KOPT-K1 (cell line): ENCODE data around the gene UBE2E3.

Experiments
- H3K27ac ChIP-seq: fragments of 200-600 bp; sonication (generic); 2 replicates; pipeline ENCODE4 v1.5.1; 2016; ENCODE audit warnings: antibody characterized with exemption, mild to moderate bottlenecking, low read depth, low read length; ENCODE audit not compliant: poor library complexity, severe bottlenecking
- H3K36me3 ChIP-seq: fragments of 200-600 bp; sonication (generic); 2 replicates; pipeline ENCODE4 v1.5.1; 2017; ENCODE audit warnings: antibody characterized with exemption, mild to moderate bottlenecking, low read length, moderate library complexity; ENCODE audit not compliant: insufficient read depth
- H3K9me3 ChIP-seq: fragments of 200-600 bp; sonication (generic); 2 replicates; pipeline ENCODE4 v1.5.1; 2017; ENCODE audit warnings: antibody characterized with exemption, low read length, mild to moderate bottlenecking; ENCODE audit not compliant: insufficient read depth, poor library complexity, severe bottlenecking

Gene UBE2E3

GRCh38 chr2:180991361-180991760 lies 11.0 kb downstream of the UBE2E3 start:
- no peaks in the 10 kb centered on the region for H3K9me3 ChIP-seq
- no peak overlapping the region for H3K27ac ChIP-seq
- H3K36me3 ChIP-seq, result no peaks in the 10 kb centered on the region

- no peaks in the 10 kb centered on the region for H3K36me3 ChIP-seq
- H3K27ac ChIP-seq, result no peak overlapping the region
Observed at GRCh38 chr2:180991820-180992219, 11.4 kb downstream of the UBE2E3 start.

GRCh38 chr2:180992994-180993393 lies 12.6 kb downstream of the UBE2E3 start:
- H3K36me3 ChIP-seq, result no peaks in the 10 kb centered on the region
- H3K27ac ChIP-seq, result no peak overlapping the region
- no peaks in the 10 kb centered on the region for H3K9me3 ChIP-seq

More at GRCh38 chr2:180991820-180992219, 11.4 kb downstream of the UBE2E3 start:
- H3K9me3 ChIP-seq, result no peaks in the 10 kb centered on the region

- Histone ChIP-seq H3K36me3 (no peaks in the 10 kb centered on the region), H3K9me3 (no peaks in the 10 kb centered on the region), H3K27ac (no peak overlapping the region)
Observed at GRCh38 chr2:180999274-180999964, 19.0 kb downstream of the UBE2E3 start.

GRCh38 chr2:181004647-181005325 lies 24.4 kb downstream of the UBE2E3 start:
- no peak overlapping the region for H3K27ac ChIP-seq
- no peaks in the 10 kb centered on the region for H3K9me3 ChIP-seq
- H3K36me3 ChIP-seq, result no peaks in the 10 kb centered on the region

GRCh38 chr2:181005326-181005655 lies 24.9 kb downstream of the UBE2E3 start:
- H3K27ac ChIP-seq, result no peak overlapping the region
- no peaks in the 10 kb centered on the region for H3K9me3 ChIP-seq
- no peaks in the 10 kb centered on the region for H3K36me3 ChIP-seq

- no peak overlapping the region for H3K27ac ChIP-seq
- no peaks in the 10 kb centered on the region for H3K9me3 ChIP-seq
- no peaks in the 10 kb centered on the region for H3K36me3 ChIP-seq
Observed at GRCh38 chr2:181005809-181006208, 25.4 kb downstream of the UBE2E3 start.

- H3K27ac ChIP-seq, result no peak overlapping the region
- H3K9me3 ChIP-seq, result no peaks in the 10 kb centered on the region
- H3K36me3 ChIP-seq, result no peaks in the 10 kb centered on the region
Observed at GRCh38 chr2:181007086-181007837, 26.9 kb downstream of the UBE2E3 start.

GRCh38 chr2:181008407-181008806 lies 28.0 kb downstream of the UBE2E3 start:
- Histone ChIP-seq H3K9me3 (no peaks in the 10 kb centered on the region), H3K27ac (no peak overlapping the region), H3K36me3 (no peaks in the 10 kb centered on the region)

- no peak overlapping the region for H3K27ac ChIP-seq
- H3K36me3 ChIP-seq, result no peaks in the 10 kb centered on the region
- H3K9me3 ChIP-seq, result no peaks in the 10 kb centered on the region
Observed at GRCh38 chr2:181021199-181021789, 40.9 kb downstream of the UBE2E3 start.

GRCh38 chr2:181022652-181023051 lies 42.2 kb downstream of the UBE2E3 start:
- no peaks in the 10 kb centered on the region for H3K9me3 ChIP-seq
- no peak overlapping the region for H3K27ac ChIP-seq
- no peaks in the 10 kb centered on the region for H3K36me3 ChIP-seq

- no peak overlapping the region for H3K27ac ChIP-seq
- H3K9me3 ChIP-seq, result no peaks in the 10 kb centered on the region
- H3K36me3 ChIP-seq, result no peaks in the 10 kb centered on the region
Observed at GRCh38 chr2:181025004-181025403, 44.6 kb downstream of the UBE2E3 start.

- H3K9me3 ChIP-seq, result no peaks in the 10 kb centered on the region
- H3K27ac ChIP-seq, result no peak overlapping the region
- no peaks in the 10 kb centered on the region for H3K36me3 ChIP-seq
Observed at GRCh38 chr2:181036445-181036844, 56.0 kb downstream of the UBE2E3 start.

GRCh38 chr2:181036848-181037603 lies 56.6 kb downstream of the UBE2E3 start:
- Histone ChIP-seq H3K9me3 (no peaks in the 10 kb centered on the region), H3K27ac (no peak overlapping the region), H3K36me3 (no peaks in the 10 kb centered on the region)

- H3K9me3 ChIP-seq, result no peaks in the 10 kb centered on the region
- no peak overlapping the region for H3K27ac ChIP-seq
- no peaks in the 10 kb centered on the region for H3K36me3 ChIP-seq
Observed at GRCh38 chr2:181037922-181038321, 57.5 kb downstream of the UBE2E3 start.
